ENCODE results near the gene PRAC2.

Gene PRAC2

DNA sequence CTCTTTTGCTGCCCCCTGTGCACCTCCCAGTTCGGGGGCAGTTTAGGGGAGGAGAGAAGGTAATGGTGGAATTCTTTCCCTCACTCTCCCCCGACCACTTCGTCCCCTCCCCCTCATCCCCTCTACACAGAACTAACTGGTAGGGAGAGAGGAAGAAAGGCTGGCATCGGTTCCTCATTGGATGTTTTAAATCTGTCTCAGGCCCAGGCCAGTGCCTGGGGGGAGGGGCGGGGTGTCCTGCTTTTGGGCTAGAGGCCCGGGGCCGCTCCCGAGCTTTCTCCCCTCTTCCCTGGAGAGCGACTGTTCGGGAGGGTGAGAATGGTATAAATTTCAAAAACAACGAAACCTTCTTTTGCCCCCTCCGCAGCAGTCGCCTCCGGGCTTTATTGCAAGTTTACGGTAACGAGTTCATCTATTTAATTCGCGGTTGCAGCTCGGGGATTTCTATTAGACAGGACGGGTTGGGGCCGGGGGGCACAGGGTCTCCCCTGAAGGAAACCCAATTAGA is at the start of gene PRAC2:
TSS of gene PRAC2 (plus strand) at position 271 of the 508 bp plus-strand sequence. CDS start 1,226 bp downstream, outside the sequence.
- Histone ChIP-seq H3K27ac (ENCODE audit: low read length) (no peak within 1 kb of the TSS), H3K4me1 (ENCODE audit: control insufficient read depth, insufficient read depth, low read length) (peaks cover 4% of the 10 kb centered on the region), H3K27me3 (ENCODE audit: control insufficient read depth, insufficient read depth, low read length) (peaks cover 96% of the 10 kb centered on the region), H3K9me3 (ENCODE audit: control insufficient read depth, insufficient read depth, low read length) (no peaks in the 10 kb centered on the region), H3K36me3 (ENCODE audit: control insufficient read depth, insufficient read depth, low read length) (no peaks in the 10 kb centered on the region), H3K4me3 (ENCODE audit: low read length) (no peak within 1 kb of the TSS)
- WGBS (ENCODE audit: insufficient coverage, insufficient read length) = no CpG with 5 or more reads among the region's 21 CpGs
- no peak for DNase-seq (ENCODE audit: low read depth, low spot score)

DNA sequence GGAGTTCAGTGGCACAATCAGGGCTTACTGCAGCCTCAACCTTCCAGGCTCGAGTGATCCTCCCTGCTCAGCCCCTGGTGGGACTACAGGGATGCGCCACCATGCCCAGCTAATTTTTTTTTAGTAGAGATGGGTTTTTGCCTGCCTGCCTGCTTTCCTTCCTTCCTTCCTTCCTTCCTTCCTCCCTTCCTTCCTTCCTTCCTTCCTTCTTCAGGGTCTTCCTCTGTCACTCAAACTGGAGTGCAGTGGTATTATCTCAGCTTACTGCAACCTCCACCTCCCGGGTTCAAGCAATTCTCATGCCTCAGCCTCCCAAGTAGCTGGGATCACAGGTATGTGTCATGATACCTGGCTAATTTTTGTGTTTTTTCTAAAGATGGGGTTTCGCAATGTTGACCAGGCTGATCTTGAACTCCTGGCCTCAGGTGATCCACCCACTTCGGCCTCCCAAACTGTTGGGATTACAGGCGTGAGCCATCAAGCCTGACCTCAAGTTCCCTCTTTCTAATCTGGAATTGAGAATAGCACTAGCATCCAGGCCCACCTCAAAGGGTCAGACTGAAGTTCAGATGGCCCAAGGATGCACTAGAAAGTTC is 45.9 kb upstream of the PRAC2 start:
- no CpG with 5 or more reads among the region's 6 CpGs for WGBS (ENCODE audit: insufficient coverage, insufficient read length)
- no peak for DNase-seq (ENCODE audit: low read depth, low spot score)
- H3K9me3 ChIP-seq (ENCODE audit: control insufficient read depth, insufficient read depth, low read length) = no peaks in the 10 kb centered on the region
- no peak overlapping the region for H3K4me3 ChIP-seq (ENCODE audit: low read length)
- H3K27ac ChIP-seq (ENCODE audit: low read length) = no peak overlapping the region
- peaks cover 12% of the 10 kb centered on the region for H3K27me3 ChIP-seq (ENCODE audit: control insufficient read depth, insufficient read depth, low read length)
- H3K4me1 ChIP-seq (ENCODE audit: control insufficient read depth, insufficient read depth, low read length) = no peaks in the 10 kb centered on the region; the same call in 1 of the 2 replicates
- no peaks in the 10 kb centered on the region for H3K36me3 ChIP-seq (ENCODE audit: control insufficient read depth, insufficient read depth, low read length)

DNA sequence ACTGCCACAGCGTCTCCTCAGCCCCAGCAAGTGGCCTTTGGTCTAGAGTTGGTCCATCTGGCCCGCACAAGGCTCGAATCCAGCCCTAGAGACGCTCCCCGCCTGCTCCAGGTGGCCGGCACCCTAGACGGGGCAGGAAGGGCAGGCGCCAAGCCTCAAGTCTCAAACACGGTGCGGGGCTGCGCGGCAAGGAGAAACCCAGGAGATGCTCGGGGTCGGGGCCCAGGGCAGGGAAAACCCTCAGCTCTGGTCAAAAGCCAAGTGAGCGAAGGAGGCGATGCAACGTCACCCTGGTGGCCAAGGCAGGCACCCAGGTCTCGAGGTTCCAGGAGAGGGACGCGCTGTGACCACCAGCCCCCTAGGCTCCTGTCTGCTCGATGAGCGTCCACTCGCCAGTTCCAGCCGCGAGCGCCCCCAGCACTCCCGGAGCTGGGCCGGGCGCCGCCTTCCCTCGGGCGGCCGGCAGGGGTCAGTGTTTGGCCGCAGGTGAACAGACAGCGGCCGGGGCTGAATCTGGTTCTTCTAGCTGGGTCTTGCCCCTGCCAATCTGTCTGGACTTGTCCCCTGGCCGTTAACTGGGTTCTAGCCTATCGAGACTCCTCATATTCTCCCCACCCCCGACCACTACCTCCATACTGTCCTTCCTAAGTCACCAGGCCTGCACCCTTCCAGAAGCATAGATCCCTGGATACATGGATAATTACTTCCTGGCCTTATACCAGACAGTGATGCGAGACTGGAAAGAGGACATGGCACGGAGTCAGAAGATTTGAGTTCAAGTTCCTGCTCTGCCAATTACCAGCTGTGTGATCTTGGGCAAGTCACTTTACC is 44.6 kb upstream of the PRAC2 start:
- H3K27ac ChIP-seq (ENCODE audit: low read length) = no peak overlapping the region
- H3K4me1 ChIP-seq (ENCODE audit: control insufficient read depth, insufficient read depth, low read length) = no peaks in the 10 kb centered on the region; the same call in 1 of the 2 replicates
- peak; percentile 54 for DNase-seq (ENCODE audit: low read depth, low spot score)
- no peaks in the 10 kb centered on the region for H3K36me3 ChIP-seq (ENCODE audit: control insufficient read depth, insufficient read depth, low read length)
- no peaks in the 10 kb centered on the region for H3K9me3 ChIP-seq (ENCODE audit: control insufficient read depth, insufficient read depth, low read length)
- no CpG with 5 or more reads among the region's 41 CpGs for WGBS (ENCODE audit: insufficient coverage, insufficient read length)
- peaks cover 12% of the 10 kb centered on the region for H3K27me3 ChIP-seq (ENCODE audit: control insufficient read depth, insufficient read depth, low read length)
- H3K4me3 ChIP-seq (ENCODE audit: low read length) = peak overlapping the region; percentile 31; the same call in 1 of the 2 replicates

DNA sequence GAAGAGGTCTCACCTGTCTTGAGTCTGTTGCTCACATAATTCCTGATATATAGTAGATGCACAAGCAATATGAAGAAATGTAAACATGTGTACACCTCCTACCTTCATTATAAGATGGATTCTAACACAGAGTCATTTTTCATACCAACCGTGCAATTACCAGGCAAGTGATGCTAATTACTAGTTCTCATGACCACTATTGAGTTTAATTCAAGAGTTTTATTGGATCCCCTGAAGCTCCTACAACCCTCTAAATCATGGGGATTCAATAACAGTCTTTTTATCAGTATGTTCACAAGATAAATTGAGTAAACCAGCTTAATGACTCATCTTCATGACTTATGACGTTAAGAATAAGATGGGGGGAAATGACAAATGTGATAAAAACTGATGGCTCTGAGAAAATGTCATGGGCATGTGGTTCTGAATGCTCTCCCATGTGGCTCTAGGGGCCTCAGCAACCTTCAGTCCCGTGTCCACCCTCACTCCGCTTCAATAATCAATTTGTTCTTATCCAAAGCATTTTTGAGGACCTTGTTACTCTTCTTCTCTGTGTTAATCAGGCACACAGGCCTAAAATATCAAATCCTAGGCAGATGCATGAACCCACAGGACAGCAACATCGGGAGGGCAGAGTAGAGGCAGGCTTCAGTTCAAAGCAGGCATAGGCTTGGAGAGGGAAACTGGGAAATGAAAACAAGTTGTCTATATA is 43.4 kb upstream of the PRAC2 start:
- Histone ChIP-seq H3K27ac (ENCODE audit: low read length) (no peak overlapping the region), H3K4me3 (ENCODE audit: low read length) (no peak overlapping the region), H3K27me3 (ENCODE audit: control insufficient read depth, insufficient read depth, low read length) (peaks cover 12% of the 10 kb centered on the region), H3K36me3 (ENCODE audit: control insufficient read depth, insufficient read depth, low read length) (no peaks in the 10 kb centered on the region), H3K4me1 (ENCODE audit: control insufficient read depth, insufficient read depth, low read length) (no peaks in the 10 kb centered on the region; the same call in 1 of the 2 replicates), H3K9me3 (ENCODE audit: control insufficient read depth, insufficient read depth, low read length) (no peaks in the 10 kb centered on the region)
- DNase-seq (ENCODE audit: low read depth, low spot score) = no peak
- no CpG with 5 or more reads among the region's 5 CpGs for WGBS (ENCODE audit: insufficient coverage, insufficient read length)

DNA sequence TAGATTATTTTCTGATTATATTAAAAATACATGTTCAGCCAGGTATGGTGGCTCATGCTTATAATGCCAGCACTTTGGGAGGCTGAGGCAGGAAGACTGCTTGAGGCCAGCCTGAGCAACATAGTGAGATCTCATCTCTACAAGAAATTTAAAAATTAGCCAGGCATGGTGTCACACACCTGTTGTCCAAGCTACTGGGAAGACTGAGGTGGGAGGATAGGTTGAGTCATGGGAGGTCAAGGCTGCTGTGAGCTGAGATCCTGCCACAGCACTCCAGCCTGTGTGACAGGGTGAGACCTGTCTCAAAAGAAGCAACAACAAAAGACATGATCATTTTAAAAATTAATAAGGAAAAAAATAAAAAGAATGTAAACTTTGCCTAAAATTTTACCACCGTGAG is 41.4 kb upstream of the PRAC2 start:
- Histone ChIP-seq H3K9me3 (ENCODE audit: control insufficient read depth, insufficient read depth, low read length) (no peaks in the 10 kb centered on the region), H3K27ac (ENCODE audit: low read length) (no peak overlapping the region), H3K4me3 (ENCODE audit: low read length) (no peak overlapping the region), H3K27me3 (ENCODE audit: control insufficient read depth, insufficient read depth, low read length) (peaks cover 12% of the 10 kb centered on the region), H3K36me3 (ENCODE audit: control insufficient read depth, insufficient read depth, low read length) (no peaks in the 10 kb centered on the region), H3K4me1 (ENCODE audit: control insufficient read depth, insufficient read depth, low read length) (no peaks in the 10 kb centered on the region; the same call in 1 of the 2 replicates)
- no CpG with 5 or more reads among the region's 1 CpG for WGBS (ENCODE audit: insufficient coverage, insufficient read length)
- no peak for DNase-seq (ENCODE audit: low read depth, low spot score)

DNA sequence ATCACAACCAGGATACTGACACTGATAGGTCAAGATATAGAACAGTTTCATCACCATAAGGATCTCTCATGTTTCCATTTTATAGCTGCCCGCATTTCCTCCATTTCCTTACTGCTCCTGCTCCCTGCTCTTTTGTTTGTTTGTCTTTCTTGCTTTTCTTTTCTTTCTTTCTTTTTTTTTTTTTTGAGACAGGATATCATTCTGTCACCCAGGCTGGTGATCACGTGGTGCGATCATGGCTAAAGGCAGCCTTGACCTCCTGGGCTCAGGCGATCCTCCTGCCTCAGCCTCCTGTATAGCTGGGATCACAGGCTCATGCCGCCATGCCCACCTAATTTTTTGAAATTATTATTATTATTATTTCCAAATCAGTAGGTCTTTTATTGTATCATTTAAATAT is 32.3 kb upstream of the PRAC2 start:
- H3K9me3 ChIP-seq (ENCODE audit: control insufficient read depth, insufficient read depth, low read length) = no peaks in the 10 kb centered on the region
- DNase-seq (ENCODE audit: low read depth, low spot score) = no peak
- H3K36me3 ChIP-seq (ENCODE audit: control insufficient read depth, insufficient read depth, low read length) = no peaks in the 10 kb centered on the region
- H3K4me3 ChIP-seq (ENCODE audit: low read length) = no peak overlapping the region
- no peaks in the 10 kb centered on the region for H3K27me3 ChIP-seq (ENCODE audit: control insufficient read depth, insufficient read depth, low read length)
- H3K27ac ChIP-seq (ENCODE audit: low read length) = no peak overlapping the region
- no peaks in the 10 kb centered on the region for H3K4me1 ChIP-seq (ENCODE audit: control insufficient read depth, insufficient read depth, low read length)
- WGBS (ENCODE audit: insufficient coverage, insufficient read length) = no CpG with 5 or more reads among the region's 5 CpGs

DNA sequence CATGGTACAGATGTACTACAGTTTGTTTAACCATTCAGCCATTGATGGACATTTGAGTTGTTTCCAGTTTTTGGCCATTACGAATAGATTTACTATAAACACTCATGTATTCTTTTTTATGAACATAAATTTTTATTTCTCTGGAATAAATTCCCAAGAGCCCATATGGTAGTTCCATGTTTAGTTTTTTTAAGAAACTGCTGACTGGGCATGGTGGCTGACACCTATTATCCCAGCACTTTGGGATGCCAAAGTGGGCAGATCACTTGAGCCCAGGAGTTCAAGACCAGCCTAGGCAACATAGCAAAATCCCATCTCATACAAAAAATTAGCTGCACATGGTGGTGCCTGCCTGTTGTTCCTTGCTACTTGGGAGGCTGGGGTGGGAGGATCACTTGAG is 30.9 kb upstream of the PRAC2 start:
- Histone ChIP-seq H3K9me3 (ENCODE audit: control insufficient read depth, insufficient read depth, low read length) (no peaks in the 10 kb centered on the region), H3K27me3 (ENCODE audit: control insufficient read depth, insufficient read depth, low read length) (no peaks in the 10 kb centered on the region), H3K4me3 (ENCODE audit: low read length) (no peak overlapping the region), H3K36me3 (ENCODE audit: control insufficient read depth, insufficient read depth, low read length) (no peaks in the 10 kb centered on the region), H3K27ac (ENCODE audit: low read length) (no peak overlapping the region), H3K4me1 (ENCODE audit: control insufficient read depth, insufficient read depth, low read length) (no peaks in the 10 kb centered on the region)
- DNase-seq (ENCODE audit: low read depth, low spot score) = no peak
- no CpG with 5 or more reads among the region's 1 CpG for WGBS (ENCODE audit: insufficient coverage, insufficient read length)

DNA sequence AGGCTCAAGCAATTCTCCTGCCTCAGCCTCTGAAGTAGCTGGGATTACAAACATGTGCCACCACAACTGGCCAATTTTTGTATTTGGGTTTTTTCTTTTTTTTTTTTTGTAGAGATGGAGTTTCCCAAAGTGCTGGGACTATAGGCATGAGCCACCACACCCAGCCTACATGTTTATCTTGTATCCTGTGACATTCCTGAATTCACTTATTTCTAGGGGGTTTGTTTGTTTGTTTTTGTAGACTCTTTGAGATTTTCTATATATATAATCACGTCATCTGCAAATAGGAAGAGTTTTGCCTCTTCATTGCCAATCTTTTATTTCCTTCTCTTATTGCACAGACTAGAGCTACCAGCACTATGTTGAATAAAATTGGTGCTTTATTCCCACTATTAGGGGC is 29.8 kb upstream of the PRAC2 start:
- Histone ChIP-seq H3K9me3 (ENCODE audit: control insufficient read depth, insufficient read depth, low read length) (no peaks in the 10 kb centered on the region), H3K4me3 (ENCODE audit: low read length) (no peak overlapping the region), H3K27me3 (ENCODE audit: control insufficient read depth, insufficient read depth, low read length) (no peaks in the 10 kb centered on the region), H3K27ac (ENCODE audit: low read length) (no peak overlapping the region), H3K4me1 (ENCODE audit: control insufficient read depth, insufficient read depth, low read length) (no peaks in the 10 kb centered on the region), H3K36me3 (ENCODE audit: control insufficient read depth, insufficient read depth, low read length) (no peaks in the 10 kb centered on the region)
- no CpG with 5 or more reads among the region's 1 CpG for WGBS (ENCODE audit: insufficient coverage, insufficient read length)
- DNase-seq (ENCODE audit: low read depth, low spot score) = no peak

DNA sequence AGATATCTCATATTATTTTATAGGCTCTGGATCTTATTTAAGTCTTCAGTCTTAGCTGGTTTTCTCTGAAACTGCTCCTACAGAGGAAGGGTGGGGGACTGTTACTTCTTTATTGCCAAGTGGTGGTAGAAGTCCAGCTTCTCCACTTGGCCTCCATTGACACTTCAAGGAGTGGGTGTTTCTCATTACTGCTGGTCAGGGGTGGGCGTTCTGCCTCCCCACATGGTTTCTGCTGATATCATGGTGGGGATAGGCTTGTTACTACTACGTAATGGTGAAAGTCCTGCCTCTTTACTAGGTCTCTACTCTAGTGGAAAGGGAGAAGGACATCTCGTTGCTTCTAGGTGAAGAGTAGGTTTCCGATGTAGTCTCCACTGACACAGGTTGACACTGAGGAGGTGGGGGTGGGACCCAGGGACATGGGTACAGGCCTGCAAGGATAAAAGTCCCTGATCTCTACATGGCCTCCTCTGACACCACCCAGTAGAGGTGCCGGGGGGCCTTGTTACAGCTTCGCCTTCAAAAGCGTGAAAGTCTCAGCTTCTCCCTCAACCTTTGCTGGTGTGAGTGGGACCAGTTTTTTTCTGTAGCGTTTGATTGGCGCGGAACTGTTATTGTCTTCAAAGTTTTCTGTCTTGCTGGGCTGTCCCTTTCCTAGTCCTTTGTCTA is 21.0 kb upstream of the PRAC2 start:
- no peak overlapping the region for H3K4me3 ChIP-seq (ENCODE audit: low read length)
- H3K36me3 ChIP-seq (ENCODE audit: control insufficient read depth, insufficient read depth, low read length) = no peaks in the 10 kb centered on the region
- H3K27me3 ChIP-seq (ENCODE audit: control insufficient read depth, insufficient read depth, low read length) = no peaks in the 10 kb centered on the region; the same call in 1 of the 2 replicates
- H3K4me1 ChIP-seq (ENCODE audit: control insufficient read depth, insufficient read depth, low read length) = no peaks in the 10 kb centered on the region
- no CpG with 5 or more reads among the region's 10 CpGs for WGBS (ENCODE audit: insufficient coverage, insufficient read length)
- no peaks in the 10 kb centered on the region for H3K9me3 ChIP-seq (ENCODE audit: control insufficient read depth, insufficient read depth, low read length)
- no peak for DNase-seq (ENCODE audit: low read depth, low spot score)
- H3K27ac ChIP-seq (ENCODE audit: low read length) = no peak overlapping the region
